ENCODE results near the gene MYOF. TPM values are rescaled to one million over a fixed set of nuclear protein-coding genes. Genes with fewer than 3 reads are reported as not detected.

The MYOF gene
- total RNA-seq, 1 donor from 2014 or later: 141 TPM

GRCh38 chr10:93398528-93398927, 83.6 kb downstream of the MYOF start:
- Histone ChIP-seq H3K27me3 (ENCODE audit: control insufficient read depth, insufficient read depth, low read length) (no peaks in the 10 kb centered on the region), H3K36me3 (ENCODE audit: control insufficient read depth, insufficient read depth, low read length) (peaks cover 3% of the 10 kb centered on the region), H3K4me3 (ENCODE audit: low read depth, low read length) (no peak overlapping the region)
- DNase-seq (ENCODE audit: low read depth): no peak
- no peak for TF ChIP-seq CTCF (IDR thresholded peaks at IDR 0.05; ENCODE audit: insufficient read depth, low read length, poor library complexity, severe bottlenecking)

- Histone ChIP-seq H3K27me3 (ENCODE audit: control insufficient read depth, insufficient read depth, low read length) (no peaks in the 10 kb centered on the region), H3K4me3 (ENCODE audit: low read depth, low read length) (no peak overlapping the region), H3K36me3 (ENCODE audit: control insufficient read depth, insufficient read depth, low read length) (no peaks in the 10 kb centered on the region)
- no peak for DNase-seq (ENCODE audit: low read depth)
- no peak for TF ChIP-seq CTCF (IDR thresholded peaks at IDR 0.05; ENCODE audit: insufficient read depth, low read length, poor library complexity, severe bottlenecking)
Observed at GRCh38 chr10:93397020-93397419, 85.1 kb downstream of the MYOF start.

- no peak for DNase-seq (ENCODE audit: low read depth)
- Histone ChIP-seq H3K27me3 (ENCODE audit: control insufficient read depth, insufficient read depth, low read length) (no peaks in the 10 kb centered on the region), H3K4me3 (ENCODE audit: low read depth, low read length) (no peak overlapping the region), H3K36me3 (ENCODE audit: control insufficient read depth, insufficient read depth, low read length) (no peaks in the 10 kb centered on the region)
- no peak for TF ChIP-seq CTCF (IDR thresholded peaks at IDR 0.05; ENCODE audit: insufficient read depth, low read length, poor library complexity, severe bottlenecking)
Observed at GRCh38 chr10:93393211-93393610, 88.9 kb downstream of the MYOF start.

GRCh38 chr10:93392121-93392520, 90.0 kb downstream of the MYOF start:
- Histone ChIP-seq H3K27me3 (ENCODE audit: control insufficient read depth, insufficient read depth, low read length) (no peaks in the 10 kb centered on the region), H3K36me3 (ENCODE audit: control insufficient read depth, insufficient read depth, low read length) (no peaks in the 10 kb centered on the region), H3K4me3 (ENCODE audit: low read depth, low read length) (no peak overlapping the region)
- TF ChIP-seq CTCF (IDR thresholded peaks at IDR 0.05; ENCODE audit: insufficient read depth, low read length, poor library complexity, severe bottlenecking): no peak
- DNase-seq (ENCODE audit: low read depth): no peak

GRCh38 chr10:93390306-93391090, 91.6 kb downstream of the MYOF start:
- TF ChIP-seq CTCF (IDR thresholded peaks at IDR 0.05; ENCODE audit: insufficient read depth, low read length, poor library complexity, severe bottlenecking): no peak
- Histone ChIP-seq H3K27me3 (ENCODE audit: control insufficient read depth, insufficient read depth, low read length) (no peaks in the 10 kb centered on the region), H3K4me3 (ENCODE audit: low read depth, low read length) (no peak overlapping the region), H3K36me3 (ENCODE audit: control insufficient read depth, insufficient read depth, low read length) (no peaks in the 10 kb centered on the region)
- no peak for DNase-seq (ENCODE audit: low read depth)

Data from kidney epithelial cell (primary cell).